Measurements from ENCODE around the gene DOCK4.

The DOCK4 gene

GRCh38 chr7:111736552-111736874 is 469.7 kb downstream of the DOCK4 start:
- H3K27ac ChIP-seq = no peak overlapping the region
- TF ChIP-seq ZFX (IDR thresholded peaks at IDR 0.05) = no peak
- no peak for TF ChIP-seq CTCF (conservative IDR thresholded peaks at IDR 0.05)

GRCh38 chr7:111735661-111736551 is 470.3 kb downstream of the DOCK4 start:
- H3K27ac ChIP-seq = no peak overlapping the region
- TF ChIP-seq ZFX (IDR thresholded peaks at IDR 0.05) = no peak
- peak; percentile 98 for TF ChIP-seq CTCF (conservative IDR thresholded peaks at IDR 0.05)

DNA sequence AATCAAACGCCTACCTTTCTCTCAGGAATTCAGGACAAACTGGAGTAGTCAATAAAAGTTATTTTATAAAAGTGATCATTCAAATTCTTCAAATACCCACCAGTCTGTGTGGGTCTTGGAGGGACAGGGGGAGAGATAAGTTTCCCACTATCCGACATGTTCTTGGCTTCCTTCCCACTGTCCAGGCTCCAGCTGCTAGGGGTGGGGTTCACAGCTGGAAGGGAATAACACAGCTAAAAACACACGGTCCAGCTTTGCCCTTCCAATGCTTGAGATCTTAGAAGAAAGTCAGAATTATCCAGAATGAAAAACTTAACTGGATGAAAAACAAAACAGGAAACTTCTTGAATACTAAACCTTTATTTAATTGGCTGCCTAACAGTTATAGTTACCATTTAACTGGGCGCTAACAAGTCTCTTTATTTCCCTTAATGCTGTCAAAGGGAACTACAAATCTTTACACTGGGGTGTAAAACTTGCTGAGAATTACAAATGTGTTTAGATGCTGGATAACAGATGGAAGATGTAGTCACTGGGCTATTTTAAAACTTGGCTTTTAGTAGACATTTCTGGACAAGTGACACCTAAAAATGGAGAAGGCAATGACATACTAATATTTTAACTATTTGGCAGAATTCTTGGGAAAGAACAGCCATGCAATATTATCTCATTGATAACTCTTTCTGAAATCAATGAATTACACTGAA is 471.1 kb downstream of the DOCK4 start:
- no peak overlapping the region for H3K27ac ChIP-seq

GRCh38 chr7:111732923-111733322 is 473.3 kb downstream of the DOCK4 start:
- TF ChIP-seq CTCF (conservative IDR thresholded peaks at IDR 0.05) = no peak
- no peak for TF ChIP-seq ZFX (IDR thresholded peaks at IDR 0.05)
- H3K27ac ChIP-seq = no peak overlapping the region

More for the DNA sequence above, 471.1 kb downstream of the DOCK4 start:
- TF ChIP-seq CTCF (conservative IDR thresholded peaks at IDR 0.05) = no peak
- TF ChIP-seq ZFX (IDR thresholded peaks at IDR 0.05) = no peak

DNA sequence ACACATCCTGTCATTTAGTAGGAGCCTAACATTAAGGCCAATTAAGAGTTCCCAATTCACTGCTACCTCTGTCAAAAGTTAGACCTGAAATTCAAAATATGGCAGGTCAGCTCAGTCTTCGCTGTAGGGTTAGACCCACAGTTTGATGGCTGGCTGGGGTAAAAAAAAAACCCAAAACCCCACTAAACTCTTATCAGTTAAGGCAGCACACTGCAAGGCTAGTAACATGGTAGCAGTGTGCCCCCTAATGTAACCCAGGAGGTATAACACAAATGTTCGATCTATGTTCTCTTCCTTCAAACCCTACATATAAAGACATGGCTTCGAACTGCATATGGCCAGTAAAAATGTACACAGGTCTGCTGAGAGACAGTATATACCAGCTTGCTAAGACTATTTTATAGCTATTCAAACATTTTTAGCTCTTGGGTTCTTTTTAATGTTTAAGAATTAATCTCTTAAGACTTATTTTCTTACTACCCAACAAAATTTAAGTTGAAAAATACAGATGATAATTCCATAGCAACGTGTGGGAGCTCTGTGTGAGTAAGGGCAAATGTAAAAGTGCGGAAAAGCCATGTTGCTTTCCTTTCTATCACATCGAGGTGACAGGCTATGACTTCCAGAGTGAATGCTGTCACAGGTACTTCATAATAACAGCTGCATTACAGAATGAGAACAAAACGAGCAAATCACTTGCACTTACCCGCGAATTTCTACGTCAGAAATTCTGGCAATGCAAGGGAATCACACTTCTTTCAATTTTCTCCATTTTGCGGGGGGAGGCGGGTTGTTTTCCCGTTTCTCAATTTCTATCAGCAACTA is 475.5 kb downstream of the DOCK4 start:
- no peak overlapping the region for H3K27ac ChIP-seq
- peak; percentile 92 for TF ChIP-seq CTCF (conservative IDR thresholded peaks at IDR 0.05)
- no peak for TF ChIP-seq ZFX (IDR thresholded peaks at IDR 0.05)

DNA sequence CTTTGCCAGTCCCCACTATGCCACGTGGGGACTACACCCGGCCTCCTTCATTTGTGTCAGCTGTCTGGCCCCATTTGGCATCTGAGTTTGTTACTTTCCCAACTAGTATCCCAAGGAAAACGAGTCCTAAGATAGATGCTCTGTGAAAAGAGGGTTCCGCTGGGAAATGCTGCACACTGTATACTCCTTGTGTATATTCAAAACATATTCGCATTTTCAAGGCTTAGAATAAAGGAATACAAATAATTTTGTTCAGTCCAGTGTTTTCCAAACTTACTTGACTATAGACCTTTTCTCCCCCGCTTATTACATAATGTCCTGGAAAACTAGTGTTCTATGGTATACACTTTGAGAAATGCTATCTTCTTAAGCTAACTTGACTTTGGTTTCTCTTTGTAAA is 476.1 kb downstream of the DOCK4 start:
- no peak overlapping the region for H3K27ac ChIP-seq
- TF ChIP-seq ZFX (IDR thresholded peaks at IDR 0.05) = no peak
- TF ChIP-seq CTCF (conservative IDR thresholded peaks at IDR 0.05) = no peak

Measured in C4-2B (cell line).